Activated naive CD8-positive, alpha-beta T cell treated with anti-CD3 and anti-CD28 coated beads, Interleukin-2, amount 50 U/mL, for 24 hours (primary cell): Measurements from ENCODE around the gene CLCNKB.
"Not testable (repeated sequence)": the region's sequence is repeated elsewhere in the genome, so short reads cannot be mapped to it uniquely, and the experiment has no call there.

Source experiments
- ATAC-seq: fragments of 150-1000 bp; cut with Tn5 transposase; one replicate; pipeline ENCODE4 v1.10.0; 2021
- DNase-seq: peaks from one replicate; pipeline ENCODE4 v3.0.0; 2021
- H3K27ac Mint-ChIP-seq: one replicate; pipeline ENCODE4 v1.8.0; 2021; ENCODE audit warnings: mild to moderate bottlenecking, mixed read lengths
- H3K27me3 Mint-ChIP-seq: one replicate; pipeline ENCODE4 v1.8.0; 2021; ENCODE audit warnings: mixed read lengths
- H3K36me3 Mint-ChIP-seq: one replicate; pipeline ENCODE4 v1.8.0; 2021; ENCODE audit warnings: low read depth, mixed read lengths
- H3K4me1 Mint-ChIP-seq: one replicate; pipeline ENCODE4 v1.8.0; 2021; ENCODE audit warnings: mixed read lengths
- H3K4me3 Mint-ChIP-seq: one replicate; pipeline ENCODE4 v1.8.0; 2021; ENCODE audit warnings: mild to moderate bottlenecking, moderate library complexity, mixed read lengths
- H3K9me3 Mint-ChIP-seq: one replicate; pipeline ENCODE4 v1.8.0; 2021; ENCODE audit warnings: mixed read lengths

CLCNKB gene

GRCh38 chr1:16055613-16056520 lies 12.3 kb downstream of the CLCNKB start:
- H3K27me3 Mint-ChIP-seq = peaks cover 1% of the 10 kb centered on the region
- no peak overlapping the region for H3K27ac Mint-ChIP-seq
- no peaks in the 10 kb centered on the region for H3K36me3 Mint-ChIP-seq
- no peaks in the 10 kb centered on the region for H3K4me1 Mint-ChIP-seq
- ATAC-seq (peak; percentile 80), DNase-seq (peak; percentile 73)
- no peak overlapping the region for H3K4me3 Mint-ChIP-seq
- no peaks in the 10 kb centered on the region for H3K9me3 Mint-ChIP-seq

GRCh38 chr1:16056521-16056912 lies 12.9 kb downstream of the CLCNKB start:
- not testable (repeated sequence) for H3K27me3 Mint-ChIP-seq, DNase-seq, H3K4me1 Mint-ChIP-seq, ATAC-seq, H3K9me3 Mint-ChIP-seq, H3K36me3 Mint-ChIP-seq, H3K27ac Mint-ChIP-seq, H3K4me3 Mint-ChIP-seq

DNA sequence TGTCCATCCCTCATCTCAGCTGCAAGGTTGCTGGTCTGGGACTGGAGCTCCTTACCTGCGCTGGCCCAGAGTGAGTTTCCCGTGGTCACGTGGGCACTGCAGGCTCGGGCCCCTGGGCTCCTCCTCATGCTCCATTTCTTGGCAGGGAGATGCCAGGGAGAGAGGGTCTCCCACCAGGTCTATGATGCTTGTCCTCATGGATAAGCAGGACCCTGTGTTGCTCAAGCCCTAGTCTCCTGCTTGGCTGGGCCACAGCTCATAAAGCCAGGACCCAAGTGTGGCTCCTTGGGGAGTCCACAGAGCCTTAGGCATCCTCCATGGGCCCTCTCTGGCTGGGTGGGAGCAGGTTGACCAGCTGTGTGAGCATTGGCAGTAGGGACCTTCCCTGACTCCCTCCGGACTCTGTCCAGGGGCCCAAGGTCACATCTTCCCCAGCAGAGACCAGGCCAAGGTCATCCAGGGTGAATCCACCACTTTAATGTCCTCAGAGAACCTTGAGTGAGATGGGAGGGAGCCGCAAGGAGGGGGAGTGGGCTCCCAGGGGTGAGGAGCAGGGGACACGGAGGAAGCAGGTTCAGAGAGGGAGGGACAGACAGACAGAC lies 13.8 kb downstream of the CLCNKB start:
- not testable (repeated sequence) for H3K36me3 Mint-ChIP-seq, H3K9me3 Mint-ChIP-seq, ATAC-seq, DNase-seq, H3K27me3 Mint-ChIP-seq, H3K27ac Mint-ChIP-seq, H3K4me3 Mint-ChIP-seq, H3K4me1 Mint-ChIP-seq

GRCh38 chr1:16058394-16059120 lies 15.0 kb downstream of the CLCNKB start:
- not testable (repeated sequence) for H3K4me3 Mint-ChIP-seq, H3K9me3 Mint-ChIP-seq, DNase-seq, H3K4me1 Mint-ChIP-seq, ATAC-seq, H3K36me3 Mint-ChIP-seq, H3K27me3 Mint-ChIP-seq, H3K27ac Mint-ChIP-seq

DNA sequence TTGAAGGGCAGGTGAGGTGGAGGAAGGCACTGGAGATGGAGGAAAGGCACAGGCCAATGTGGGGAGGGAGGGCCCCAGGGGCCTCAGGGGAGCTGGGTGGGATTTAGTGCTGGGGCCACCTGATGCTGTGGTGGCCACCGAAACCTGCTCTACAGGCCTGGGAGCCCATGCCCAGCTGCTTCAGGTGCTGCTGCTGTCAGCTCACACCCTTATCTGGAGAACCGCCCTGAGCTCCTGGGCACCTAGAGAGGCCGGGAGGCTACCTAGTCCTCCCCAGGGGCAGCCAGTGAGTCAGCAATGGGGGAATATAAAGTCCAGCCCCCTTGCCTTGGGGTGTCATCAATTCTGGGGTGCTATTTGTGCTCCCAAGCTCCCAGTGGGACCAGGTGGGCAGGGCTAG lies 17.7 kb downstream of the CLCNKB start:
- ATAC-seq = no peak
- Mint-ChIP-seq H3K27ac (no peak overlapping the region), H3K4me3 (no peak overlapping the region), H3K4me1 (no peaks in the 10 kb centered on the region), H3K36me3 (no peaks in the 10 kb centered on the region), H3K9me3 (no peaks in the 10 kb centered on the region), H3K27me3 (peaks cover 10% of the 10 kb centered on the region)
- no peak for DNase-seq

- not testable (repeated sequence) for H3K27ac Mint-ChIP-seq, H3K4me1 Mint-ChIP-seq, DNase-seq, H3K27me3 Mint-ChIP-seq, ATAC-seq, H3K4me3 Mint-ChIP-seq, H3K36me3 Mint-ChIP-seq, H3K9me3 Mint-ChIP-seq
Observed at GRCh38 chr1:16061989-16062686, 18.6 kb downstream of the CLCNKB start.

DNA sequence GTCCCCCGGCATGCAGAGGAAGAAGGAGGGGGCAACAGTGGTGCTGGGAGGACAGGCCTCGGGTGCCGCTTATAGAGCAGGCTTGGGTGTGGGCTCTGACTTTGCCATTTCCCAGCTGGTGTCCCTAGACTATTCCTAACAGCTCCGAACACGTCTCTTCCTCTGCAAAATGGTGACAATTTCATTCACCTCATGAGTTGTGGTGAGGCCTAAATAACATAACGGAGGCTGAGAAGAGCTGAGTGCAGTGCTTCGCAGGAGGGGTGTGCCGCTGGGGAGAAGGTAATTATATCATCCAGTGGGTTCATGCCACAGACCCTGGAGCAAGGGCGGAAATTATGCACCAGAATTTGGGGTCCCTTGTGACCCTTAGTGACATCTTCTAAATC lies 19.1 kb downstream of the CLCNKB start:
- not testable (repeated sequence) for H3K27ac Mint-ChIP-seq, H3K9me3 Mint-ChIP-seq, H3K4me1 Mint-ChIP-seq, H3K36me3 Mint-ChIP-seq, H3K4me3 Mint-ChIP-seq, DNase-seq, H3K27me3 Mint-ChIP-seq, ATAC-seq

DNA sequence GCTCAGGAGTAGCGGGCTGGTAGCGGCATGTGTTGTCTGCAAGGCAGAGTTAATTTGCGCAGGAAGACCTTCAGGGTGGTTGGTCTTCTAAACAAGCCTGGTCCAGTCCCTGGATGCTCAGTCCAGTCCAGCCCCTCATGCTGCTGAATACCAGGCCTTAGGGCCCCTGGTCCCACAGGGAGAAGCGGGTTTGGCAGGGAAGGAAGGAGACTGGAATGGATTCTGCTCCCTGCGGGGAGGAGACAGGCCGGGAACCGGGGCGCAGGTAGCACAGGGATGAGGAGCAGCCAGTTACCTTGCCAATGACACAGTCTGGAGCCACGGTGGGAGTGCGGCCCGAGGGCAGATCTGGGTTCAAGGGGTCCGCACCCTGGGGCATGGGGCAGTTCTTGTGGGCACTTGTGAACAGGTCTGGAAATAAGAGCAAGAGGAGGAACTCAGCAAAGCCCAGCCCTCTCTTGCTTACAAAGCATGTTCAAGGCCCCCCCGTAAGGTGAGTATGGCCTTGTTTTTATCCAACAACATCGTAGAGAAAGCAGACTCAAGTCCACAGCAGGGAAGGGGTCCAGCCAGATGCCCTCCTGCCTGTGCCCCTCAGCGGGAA lies 19.7 kb downstream of the CLCNKB start:
- ATAC-seq (no peak), DNase-seq (no peak)
- Mint-ChIP-seq H3K9me3 (no peaks in the 10 kb centered on the region), H3K27me3 (peaks cover 10% of the 10 kb centered on the region), H3K36me3 (no peaks in the 10 kb centered on the region), H3K4me1 (no peaks in the 10 kb centered on the region), H3K27ac (no peak overlapping the region), H3K4me3 (no peak overlapping the region)

DNA sequence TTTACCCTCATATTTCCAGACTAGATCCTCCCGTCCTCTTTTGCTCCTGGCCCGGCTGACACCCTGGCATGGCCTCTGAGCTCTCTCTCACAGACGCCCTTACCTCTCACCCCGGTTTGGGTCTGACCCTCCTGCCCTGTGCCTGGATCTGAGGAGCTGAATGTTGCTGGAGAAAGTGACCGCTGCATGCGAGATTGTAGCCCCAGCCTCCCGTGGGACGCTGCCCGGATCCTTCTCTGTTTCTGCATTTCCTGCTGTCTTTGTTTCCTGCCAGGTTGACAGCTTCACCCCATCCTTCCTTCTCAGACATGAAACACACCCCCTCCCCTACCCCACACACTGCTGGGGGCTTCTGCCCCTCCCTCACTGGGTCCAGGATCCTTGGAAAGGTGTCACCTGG lies 20.3 kb downstream of the CLCNKB start:
- Mint-ChIP-seq H3K36me3 (no peaks in the 10 kb centered on the region), H3K9me3 (no peaks in the 10 kb centered on the region), H3K27ac (no peak overlapping the region), H3K4me1 (no peaks in the 10 kb centered on the region), H3K4me3 (no peak overlapping the region), H3K27me3 (peaks cover 10% of the 10 kb centered on the region)
- no peak for DNase-seq
- ATAC-seq = no peak

DNA sequence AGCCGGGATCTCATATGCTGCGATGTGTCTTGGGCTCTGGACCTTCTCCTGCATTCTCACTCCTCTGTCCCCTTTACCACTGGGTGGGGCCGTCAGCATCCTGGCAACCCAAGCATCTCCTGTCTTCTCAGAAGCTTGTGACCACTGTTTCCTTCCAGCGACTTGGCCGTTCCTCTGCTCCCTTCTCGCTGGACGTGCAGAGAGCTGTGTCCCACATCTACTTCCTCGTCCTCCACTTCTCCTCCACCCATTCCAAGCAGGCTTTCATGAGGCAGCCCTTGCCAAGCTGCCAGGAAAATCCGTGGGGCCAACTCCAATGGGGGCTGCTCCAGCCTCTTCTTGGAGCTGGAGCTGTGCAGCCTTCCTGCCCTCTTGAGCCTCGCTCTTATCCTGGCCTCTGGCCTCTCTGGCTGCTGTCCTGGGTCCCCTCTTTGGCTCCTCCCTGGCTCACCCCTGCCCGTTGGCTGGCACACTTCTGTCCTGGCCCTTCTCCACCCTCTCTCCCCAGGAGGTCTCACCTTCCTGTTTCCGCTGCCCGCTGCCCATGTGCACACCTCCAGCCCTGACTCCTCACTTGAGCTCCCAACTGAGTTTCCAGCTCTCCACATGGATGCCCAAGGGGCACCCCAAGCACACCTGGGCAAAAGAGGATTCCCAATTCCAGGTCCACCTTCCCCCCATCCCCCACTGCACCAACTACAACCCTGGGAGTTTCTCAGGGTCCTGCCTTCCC lies 21.1 kb downstream of the CLCNKB start:
- Mint-ChIP-seq H3K36me3 (no peaks in the 10 kb centered on the region), H3K9me3 (no peaks in the 10 kb centered on the region), H3K4me3 (no peak overlapping the region), H3K4me1 (no peaks in the 10 kb centered on the region), H3K27me3 (peaks cover 10% of the 10 kb centered on the region), H3K27ac (no peak overlapping the region)
- DNase-seq (no peak), ATAC-seq (no peak)

DNA sequence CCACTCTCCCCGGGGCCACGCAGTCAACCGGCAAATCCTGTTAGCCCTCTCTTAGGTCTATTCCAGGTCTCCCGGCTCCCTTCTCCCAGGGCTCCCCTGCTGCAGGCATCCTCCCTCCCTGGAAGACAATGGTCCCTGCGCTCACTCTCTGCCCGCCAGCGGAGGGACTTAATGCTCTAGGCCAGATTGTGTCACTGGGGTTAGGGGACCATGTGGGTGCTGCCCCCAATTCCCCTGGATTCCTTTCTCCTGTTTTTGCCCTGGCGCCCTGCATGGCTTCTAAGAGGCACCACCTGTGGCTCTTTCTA lies 21.6 kb downstream of the CLCNKB start:
- Mint-ChIP-seq H3K36me3 (no peaks in the 10 kb centered on the region), H3K4me3 (no peak overlapping the region), H3K4me1 (peaks cover 3% of the 10 kb centered on the region), H3K27me3 (peaks cover 10% of the 10 kb centered on the region), H3K9me3 (no peaks in the 10 kb centered on the region), H3K27ac (no peak overlapping the region)
- DNase-seq (no peak), ATAC-seq (no peak)

DNA sequence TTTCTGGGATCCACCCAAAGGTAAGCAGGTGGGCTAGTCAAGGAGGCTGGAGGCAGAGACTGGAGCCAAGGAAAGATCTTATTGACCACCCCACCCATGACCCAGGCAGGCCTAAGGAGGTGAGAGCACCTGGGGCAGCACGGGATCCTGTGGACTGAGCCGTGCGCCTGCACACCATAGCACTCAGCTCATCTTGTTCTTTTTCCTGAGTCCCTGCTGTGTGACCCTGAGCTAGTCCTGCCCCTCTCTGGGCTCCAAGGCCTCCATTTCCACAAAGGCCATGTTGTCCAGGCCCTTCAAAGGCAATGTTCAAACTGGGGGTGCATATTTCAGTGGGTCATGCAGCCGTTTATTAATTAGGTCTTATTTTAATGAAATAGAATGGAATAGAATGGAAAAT lies 22.7 kb downstream of the CLCNKB start:
- Mint-ChIP-seq H3K36me3 (no peaks in the 10 kb centered on the region), H3K4me1 (peaks cover 5% of the 10 kb centered on the region), H3K4me3 (no peak overlapping the region), H3K9me3 (no peaks in the 10 kb centered on the region), H3K27me3 (peaks cover 8% of the 10 kb centered on the region), H3K27ac (no peak overlapping the region)
- no peak for ATAC-seq
- DNase-seq = no peak

GRCh38 chr1:16067127-16067768 lies 23.7 kb downstream of the CLCNKB start:
- ATAC-seq = no peak
- no peak for DNase-seq
- H3K9me3 Mint-ChIP-seq = no peaks in the 10 kb centered on the region
- peaks cover 13% of the 10 kb centered on the region for H3K27me3 Mint-ChIP-seq
- H3K4me3 Mint-ChIP-seq = no peak overlapping the region
- peaks cover 5% of the 10 kb centered on the region for H3K4me1 Mint-ChIP-seq
- H3K36me3 Mint-ChIP-seq = no peaks in the 10 kb centered on the region
- H3K27ac Mint-ChIP-seq = no peak overlapping the region
